Fibroblast of the conjunctiva (primary cell): ENCODE results near the gene TIMELESS.
"Not testable (repeated sequence)": the region's sequence is repeated elsewhere in the genome, so short reads cannot be mapped to it uniquely, and the experiment has no call there.

Experiments used
- DNase-seq: peaks from one replicate; pipeline ENCODE4 v3.0.0-alpha.2; 2010; ENCODE audit warnings: low read depth

TIMELESS gene

GRCh38 chr12:56448860-56449621, at the start of gene TIMELESS:
TSS of gene TIMELESS (minus strand) at chr12:56449426. CDS start at chr12:56434170, 15,256 bp downstream.
- DNase-seq = peak; percentile 74

- not testable (repeated sequence) for DNase-seq
These were observed 49.1 kb upstream of the TIMELESS start for GRCh38 chr12:56498126-56498902.

GRCh38 chr12:56496704-56497103, 47.5 kb upstream of the TIMELESS start:
- DNase-seq = not testable (repeated sequence)

GRCh38 chr12:56494481-56494880, 45.3 kb upstream of the TIMELESS start:
- DNase-seq = not testable (repeated sequence)

- DNase-seq = not testable (repeated sequence)
These were observed 44.8 kb upstream of the TIMELESS start for GRCh38 chr12:56494106-56494415.

- not testable (repeated sequence) for DNase-seq
These were observed 44.3 kb upstream of the TIMELESS start for GRCh38 chr12:56493409-56494105.

- no peak for DNase-seq
These were observed 41.1 kb upstream of the TIMELESS start for GRCh38 chr12:56490360-56490759.

GRCh38 chr12:56488041-56488955, 39.1 kb upstream of the TIMELESS start, which contains the start of gene GLS2:
TSS of gene GLS2 (minus strand) at chr12:56488161. CDS start at chr12:56488118, 43 bp downstream.
- DNase-seq = peak; percentile 34

GRCh38 chr12:56487448-56488040, 38.3 kb upstream of the TIMELESS start:
- no peak for DNase-seq

GRCh38 chr12:56486694-56487093, 37.5 kb upstream of the TIMELESS start:
- no peak for DNase-seq

- no peak for DNase-seq
These were observed 35.3 kb upstream of the TIMELESS start for GRCh38 chr12:56484566-56484965.

GRCh38 chr12:56479625-56480024, 30.4 kb upstream of the TIMELESS start:
- no peak for DNase-seq

GRCh38 chr12:56477521-56478225, 28.4 kb upstream of the TIMELESS start:
- DNase-seq = no peak

GRCh38 chr12:56476972-56477432, 27.8 kb upstream of the TIMELESS start:
- DNase-seq = no peak

- DNase-seq = no peak
These were observed 26.9 kb upstream of the TIMELESS start for GRCh38 chr12:56476143-56476542.

GRCh38 chr12:56474389-56474788, 25.2 kb upstream of the TIMELESS start:
- no peak for DNase-seq

GRCh38 chr12:56469007-56469930, 20.0 kb upstream of the TIMELESS start:
- DNase-seq = no peak

GRCh38 chr12:56468216-56469006, 19.2 kb upstream of the TIMELESS start, which contains the start of gene SPRYD4:
TSS of gene SPRYD4 (plus strand) at chr12:56468578. CDS start at chr12:56468592, 14 bp downstream.
- peak; percentile 84 for DNase-seq
